ENCODE measurements around the gene MSANTD4.

- no peak for TF ChIP-seq TCF12 (IDR thresholded peaks at IDR 0.05)
- TF ChIP-seq CTCF (IDR thresholded peaks at IDR 0.05) = no peak
- no peak for TF ChIP-seq RAD21 (IDR thresholded peaks at IDR 0.05; ENCODE audit: low read length)
- TF ChIP-seq REST (IDR thresholded peaks at IDR 0.05; ENCODE audit: low read depth, low read length) = no peak
- no peak for TF ChIP-seq TEAD4 (IDR thresholded peaks at IDR 0.05; ENCODE audit: borderline replicate concordance, insufficient read depth)
- no peak for TF ChIP-seq EP300 (IDR thresholded peaks at IDR 0.05; ENCODE audit: borderline replicate concordance in 1 of 2, low read depth in 1 of 2, low read length in 1 of 2)
- no peak for TF ChIP-seq NRF1 (IDR thresholded peaks at IDR 0.05; ENCODE audit: low read depth, low read length)
- TF ChIP-seq JUND (IDR thresholded peaks at IDR 0.05) = no peak
- TF ChIP-seq RFX5 (IDR thresholded peaks at IDR 0.05; ENCODE audit: low read length) = no peak
- no peak for TF ChIP-seq YY1 (IDR thresholded peaks at IDR 0.05; ENCODE audit: low read depth)
Observed at GRCh38 chr11:106059617-106060016, 37.6 kb upstream of the MSANTD4 start.

Data from SK-N-SH (cell line).